Measurements from ENCODE around the gene HSF4.

The HSF4 gene

GRCh38 chr16:67179421-67180080 is 15.0 kb downstream of the HSF4 start:
- no peak for TF ChIP-seq POLR2A (IDR thresholded peaks at IDR 0.05; ENCODE audit: low read depth, low read length)
- FAIRE-seq (no peak), DNase-seq (ENCODE audit: insufficient read length, low spot score) (no peak)

DNA sequence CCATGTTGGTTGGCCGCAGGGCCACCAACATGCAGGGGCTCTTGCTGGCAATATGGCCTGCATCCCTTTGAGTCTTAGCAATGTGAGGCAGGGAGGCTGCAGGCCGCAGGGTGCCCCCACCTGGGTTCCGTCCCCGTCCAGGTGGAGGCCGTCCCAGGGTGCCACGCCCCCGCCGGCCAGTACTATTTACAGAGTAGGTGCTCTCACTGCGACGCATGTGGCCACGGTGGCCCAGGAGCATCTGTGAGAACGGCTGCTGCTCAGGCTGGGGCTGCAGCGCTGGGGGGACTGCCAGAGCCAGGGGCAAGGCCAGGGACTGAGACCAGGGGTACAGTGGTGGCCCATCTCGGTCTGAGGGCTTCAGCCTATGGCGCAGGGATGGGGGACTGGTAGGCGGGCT is 15.6 kb downstream of the HSF4 start:
- no peak for TF ChIP-seq POLR2A (IDR thresholded peaks at IDR 0.05; ENCODE audit: low read depth, low read length)
- DNase-seq (ENCODE audit: insufficient read length, low spot score) (no peak), FAIRE-seq (no peak)

DNA sequence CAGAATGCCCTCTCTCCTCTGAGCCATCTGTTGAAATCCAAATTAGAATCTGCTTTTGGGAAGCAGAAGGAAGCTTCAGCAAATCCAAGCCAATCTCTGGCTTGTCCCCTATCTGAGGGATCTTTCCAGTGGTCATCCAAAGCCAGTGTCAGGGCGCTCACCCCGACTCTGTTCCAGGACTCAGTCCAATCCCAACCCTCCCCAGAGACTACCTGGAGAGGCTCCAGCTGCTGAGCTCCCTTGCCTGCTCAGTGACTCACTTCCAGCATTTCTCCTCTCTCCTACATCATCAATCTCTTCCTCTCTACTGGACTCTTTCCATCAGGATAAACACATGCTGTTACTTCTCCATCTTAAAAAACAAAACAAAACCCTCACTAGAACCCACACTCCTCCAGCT is 16.8 kb downstream of the HSF4 start:
- FAIRE-seq (peak; percentile 65), DNase-seq (ENCODE audit: insufficient read length, low spot score) (peak; percentile 95)
- no peak for TF ChIP-seq POLR2A (IDR thresholded peaks at IDR 0.05; ENCODE audit: low read depth, low read length)

DNA sequence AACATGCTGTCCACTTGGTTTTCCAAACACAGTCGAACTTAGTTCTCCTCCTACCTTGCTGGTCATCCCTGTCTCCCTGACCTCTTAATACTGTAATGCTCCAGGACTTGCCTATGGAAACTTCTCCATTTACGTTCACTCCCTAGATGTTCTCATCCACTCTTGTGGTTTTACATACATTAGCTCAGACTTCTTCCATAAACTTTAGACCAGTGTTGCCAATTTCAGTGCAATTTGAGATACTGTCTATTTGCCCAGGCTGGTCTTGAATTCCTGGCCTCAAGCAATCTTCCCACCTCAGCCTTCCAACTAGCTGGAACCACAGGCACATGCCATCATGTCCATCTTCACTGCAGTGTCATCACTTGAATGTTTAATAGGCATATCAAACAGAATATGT is 17.7 kb downstream of the HSF4 start:
- DNase-seq (ENCODE audit: insufficient read length, low spot score) (no peak), FAIRE-seq (no peak)
- TF ChIP-seq POLR2A (IDR thresholded peaks at IDR 0.05; ENCODE audit: low read depth, low read length), result no peak

DNA sequence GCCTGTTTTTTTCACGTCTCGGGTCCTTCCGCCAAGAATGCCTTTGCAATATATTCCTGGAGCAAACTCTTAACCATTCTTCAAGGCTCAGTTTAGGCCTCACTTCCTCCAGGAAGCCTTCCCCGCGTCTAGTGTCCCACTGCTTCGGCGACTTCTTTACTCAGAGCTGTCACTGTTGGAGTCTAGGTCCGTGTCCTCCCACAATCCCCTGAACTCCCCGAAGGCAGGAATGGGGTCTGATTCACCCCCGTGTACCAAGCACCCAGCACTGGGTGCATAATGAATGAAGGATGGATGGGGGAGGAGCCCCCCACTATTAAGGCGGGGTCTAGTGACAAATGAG is 18.7 kb downstream of the HSF4 start:
- FAIRE-seq, result no peak
- TF ChIP-seq POLR2A (IDR thresholded peaks at IDR 0.05; ENCODE audit: low read depth, low read length), result no peak
- no peak for DNase-seq (ENCODE audit: insufficient read length, low spot score)

GRCh38 chr16:67183627-67184452 is 19.3 kb downstream of the HSF4 start, which contains the start of gene MATCAP1:
Gene MATCAP1 (minus strand): TSS chr16:67183963. CDS start chr16:67180610, 3,353 bp downstream.
- DNase-seq (ENCODE audit: insufficient read length, low spot score) (peak; percentile 99), FAIRE-seq (peak; percentile 73)
- TF ChIP-seq POLR2A (IDR thresholded peaks at IDR 0.05; ENCODE audit: low read depth, low read length), result peak; percentile 51; the same call in 1 of the 2 replicates

GRCh38 chr16:67184453-67184994 is 20.0 kb downstream of the HSF4 start:
- FAIRE-seq (no peak), DNase-seq (ENCODE audit: insufficient read length, low spot score) (no peak)
- no peak for TF ChIP-seq POLR2A (IDR thresholded peaks at IDR 0.05; ENCODE audit: low read depth, low read length)

GRCh38 chr16:67184995-67185650 is 20.6 kb downstream of the HSF4 start:
- FAIRE-seq (no peak), DNase-seq (ENCODE audit: insufficient read length, low spot score) (peak; percentile 81)
- no peak for TF ChIP-seq POLR2A (IDR thresholded peaks at IDR 0.05; ENCODE audit: low read depth, low read length)

DNA sequence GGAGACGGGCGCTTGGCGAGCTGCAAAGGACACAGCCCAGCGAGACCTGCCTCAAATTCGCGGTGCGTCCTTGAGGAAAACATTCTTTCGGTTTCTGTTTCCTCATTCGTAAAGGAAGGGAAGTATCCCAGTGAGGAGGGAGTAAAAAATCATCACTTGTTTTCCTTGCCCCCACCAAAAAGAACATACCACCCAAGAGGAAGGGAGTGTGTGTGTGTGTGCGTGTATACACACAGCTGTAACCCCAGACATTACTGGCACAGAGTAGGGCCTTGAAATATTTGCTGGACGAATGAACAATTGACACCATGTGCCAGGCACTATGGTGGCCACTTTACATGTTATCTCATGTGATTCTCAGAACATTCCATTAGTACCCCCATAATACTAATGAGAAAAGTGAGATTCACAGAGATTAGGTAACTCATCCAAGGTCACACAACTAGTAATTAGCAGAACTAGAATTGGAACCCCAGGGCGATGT is 21.1 kb downstream of the HSF4 start:
- FAIRE-seq (no peak), DNase-seq (ENCODE audit: insufficient read length, low spot score) (no peak)
- no peak for TF ChIP-seq POLR2A (IDR thresholded peaks at IDR 0.05; ENCODE audit: low read depth, low read length)

DNA sequence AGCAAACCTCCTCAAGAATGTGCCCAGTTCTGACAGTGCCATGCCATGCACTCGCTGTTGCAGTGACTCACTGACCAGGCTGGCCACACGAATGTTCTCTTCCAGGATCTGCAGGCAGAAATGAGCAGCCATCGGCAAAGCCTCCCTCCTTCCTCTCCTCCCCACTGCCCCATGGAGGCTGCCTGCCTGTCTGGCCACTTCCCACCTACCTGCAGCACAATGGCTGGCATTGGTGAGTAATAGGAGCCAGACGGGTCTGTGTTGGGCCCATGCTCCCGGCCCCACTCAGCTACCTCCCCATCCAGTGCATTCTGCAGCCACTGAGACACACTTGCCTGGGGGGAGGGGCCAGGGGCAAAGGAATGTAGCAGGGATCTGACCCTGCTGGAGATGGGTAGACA is 22.0 kb downstream of the HSF4 start:
- TF ChIP-seq POLR2A (IDR thresholded peaks at IDR 0.05; ENCODE audit: low read depth, low read length), result no peak
- FAIRE-seq, result no peak
- DNase-seq (ENCODE audit: insufficient read length, low spot score), result peak; percentile 92

DNA sequence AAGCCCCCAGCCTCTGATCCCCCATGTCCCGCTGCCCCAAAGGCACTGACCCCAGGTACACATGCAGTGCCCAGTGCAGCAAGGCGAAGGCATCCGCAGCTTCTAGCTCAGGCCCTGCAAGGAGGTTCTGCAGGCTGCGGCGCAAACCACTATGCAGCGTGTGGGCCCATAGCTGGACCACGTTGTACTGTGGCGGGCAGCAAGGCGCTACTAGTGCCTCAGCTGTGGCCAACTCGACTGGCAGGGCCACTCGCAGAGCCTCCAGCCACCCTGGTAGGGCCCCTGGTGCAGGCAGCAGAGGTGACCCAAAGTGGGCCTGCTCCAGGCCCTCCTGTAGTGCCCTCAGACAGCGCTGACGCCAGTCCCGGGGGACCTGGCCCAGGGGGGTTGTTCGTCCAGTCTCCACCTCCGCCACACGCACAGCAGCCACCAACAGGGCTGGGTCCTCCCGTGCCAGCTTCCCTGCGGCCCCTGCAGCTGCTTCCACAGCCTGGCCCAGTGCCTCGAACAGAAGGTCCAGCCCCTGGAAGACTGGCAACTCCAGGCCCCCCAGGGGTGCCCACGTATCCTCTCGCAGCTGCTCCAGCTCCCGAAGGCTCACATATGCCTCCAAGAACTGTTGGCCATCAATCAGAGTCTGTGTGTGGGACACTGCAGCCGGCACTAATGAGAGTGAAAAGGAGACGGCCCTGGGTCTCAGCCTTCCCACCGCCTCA is 22.8 kb downstream of the HSF4 start:
- DNase-seq (ENCODE audit: insufficient read length, low spot score) (no peak), FAIRE-seq (no peak)
- no peak for TF ChIP-seq POLR2A (IDR thresholded peaks at IDR 0.05; ENCODE audit: low read depth, low read length)

DNA sequence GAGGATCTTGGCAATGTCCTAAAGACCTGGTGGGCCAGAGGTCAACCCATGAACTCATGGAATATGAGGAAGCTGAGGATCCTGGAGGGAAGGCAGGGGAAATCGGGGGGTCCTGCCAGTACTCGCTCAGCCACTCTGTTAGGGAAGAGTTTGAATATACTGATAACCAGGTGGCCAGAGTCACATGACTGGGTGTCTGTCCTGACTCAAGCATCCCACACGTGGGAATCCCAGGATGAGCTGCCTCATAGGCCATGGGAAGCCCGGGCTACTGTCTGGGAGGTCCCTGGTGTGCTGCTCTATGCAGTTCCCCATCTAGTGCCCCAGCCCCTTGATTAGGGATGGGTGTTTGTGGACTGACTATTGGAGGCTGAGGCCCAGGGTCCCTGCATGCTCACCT is 23.8 kb downstream of the HSF4 start:
- no peak for FAIRE-seq
- no peak for DNase-seq (ENCODE audit: insufficient read length, low spot score)
- TF ChIP-seq POLR2A (IDR thresholded peaks at IDR 0.05; ENCODE audit: low read depth, low read length), result no peak

DNA sequence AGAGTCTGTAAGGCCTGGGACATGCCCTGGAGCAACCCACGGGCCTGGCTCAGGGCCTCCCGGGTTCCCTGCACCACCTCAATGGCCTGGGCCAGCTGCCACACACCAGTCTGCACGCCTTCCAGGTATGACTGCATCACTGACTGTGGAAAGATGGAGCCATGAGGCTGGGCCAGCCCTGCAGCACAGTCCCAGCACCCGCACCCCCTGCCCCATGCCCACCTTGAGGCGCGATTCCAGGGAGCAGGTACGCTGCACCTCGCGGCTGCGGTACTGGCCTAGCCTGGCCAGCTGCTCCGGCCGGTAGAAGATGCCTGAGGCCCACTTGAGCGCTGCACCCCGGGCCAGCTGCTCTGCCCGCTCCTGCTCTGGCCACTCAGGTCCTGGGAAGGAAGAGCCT is 24.3 kb downstream of the HSF4 start:
- DNase-seq (ENCODE audit: insufficient read length, low spot score) (no peak), FAIRE-seq (no peak)
- no peak for TF ChIP-seq POLR2A (IDR thresholded peaks at IDR 0.05; ENCODE audit: low read depth, low read length)

Measured in H54 (cell line).